Stimulated activated CD8-positive, alpha-beta memory T cell treated with anti-CD3 and anti-CD28 coated beads, Interleukin-7, amount 100 ng/mL, for 24 hours (primary cell): ENCODE measurements around the gene SLC4A1.

Experiments used
- DNase-seq: peaks from one replicate; pipeline ENCODE4 v3.0.0-alpha.2; 2020; ENCODE audit warnings: low read depth

The SLC4A1 gene

GRCh38 chr17:44283344-44284023 lies 15.5 kb upstream of the SLC4A1 start:
- DNase-seq, result no peak

- no peak for DNase-seq
Observed at GRCh38 chr17:44282264-44282663, 14.3 kb upstream of the SLC4A1 start.

- DNase-seq, result no peak
Observed at GRCh38 chr17:44281570-44281969, 13.6 kb upstream of the SLC4A1 start.

GRCh38 chr17:44280392-44280937 lies 12.5 kb upstream of the SLC4A1 start:
- no peak for DNase-seq

DNA sequence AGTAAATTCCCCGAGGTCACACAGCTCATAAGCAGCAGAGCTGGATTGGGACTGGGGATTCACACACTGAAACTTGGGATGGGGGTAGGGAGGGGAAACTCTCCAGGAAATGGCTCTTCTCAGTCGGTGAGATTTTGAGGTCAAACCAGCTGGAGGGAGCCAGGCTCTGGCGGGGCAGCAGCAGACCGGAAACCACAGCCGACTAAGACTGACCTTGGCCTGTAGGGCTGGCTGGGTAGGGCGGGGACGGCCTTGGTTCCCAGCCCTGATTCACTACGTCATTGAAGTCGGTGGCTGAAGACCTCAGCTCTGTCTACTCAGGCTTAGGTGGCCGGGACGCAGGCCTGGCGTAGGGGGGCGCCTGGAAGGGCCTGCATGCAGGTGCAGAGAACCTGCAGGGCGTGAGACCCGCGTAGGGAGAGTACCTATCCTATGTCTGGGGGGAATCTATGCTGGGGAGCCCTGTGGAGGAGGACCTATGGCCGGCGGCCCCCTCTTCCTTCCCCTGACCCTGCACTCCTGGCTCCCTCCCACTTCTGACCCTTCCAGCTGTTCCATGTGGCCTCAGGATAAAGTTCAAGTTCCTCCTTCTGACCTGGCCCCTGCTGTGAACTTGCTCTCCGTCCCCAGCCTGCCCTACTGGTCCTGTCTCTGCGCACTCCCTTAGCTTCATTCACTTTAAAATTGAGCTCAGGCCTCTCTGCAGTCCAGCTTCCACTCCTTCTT lies 11.9 kb upstream of the SLC4A1 start:
- DNase-seq, result no peak

GRCh38 chr17:44279346-44279665 lies 11.4 kb upstream of the SLC4A1 start:
- DNase-seq, result no peak

GRCh38 chr17:44277976-44278375 lies 10.0 kb upstream of the SLC4A1 start:
- no peak for DNase-seq

- no peak for DNase-seq
Observed at GRCh38 chr17:44273607-44274006, 5.7 kb upstream of the SLC4A1 start.

GRCh38 chr17:44272954-44273353 lies 5.0 kb upstream of the SLC4A1 start:
- DNase-seq, result no peak

DNA sequence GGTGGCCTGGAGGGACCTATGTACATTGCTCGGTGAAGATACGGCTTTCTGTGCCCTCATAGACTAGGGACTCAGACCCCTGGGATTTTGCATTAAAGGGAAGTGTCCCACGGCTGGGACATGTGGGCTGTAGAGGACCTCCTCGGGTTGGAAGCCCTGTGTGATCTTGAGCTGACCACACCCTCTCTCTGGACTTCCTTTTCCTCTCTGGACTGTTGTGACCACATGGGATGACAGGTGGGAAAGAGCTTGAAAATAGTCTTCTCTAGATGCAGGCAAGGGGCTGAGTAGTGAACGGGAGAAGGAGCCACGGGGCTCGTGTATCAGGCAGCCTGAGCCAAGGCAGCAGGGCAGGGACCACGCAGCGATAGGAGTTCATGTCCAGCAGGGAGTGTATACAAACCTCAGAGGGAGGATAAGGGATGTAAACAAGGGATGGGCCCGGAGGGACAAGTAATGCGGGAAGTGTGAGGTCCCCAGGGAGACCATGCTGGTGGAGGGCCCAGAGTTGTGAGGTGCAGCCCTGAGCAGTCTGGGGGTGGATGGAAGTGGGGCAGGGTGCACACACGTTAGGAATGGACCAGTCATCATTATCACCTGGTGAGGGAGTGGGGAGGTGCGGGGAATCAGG lies 4.5 kb upstream of the SLC4A1 start:
- no peak for DNase-seq

DNA sequence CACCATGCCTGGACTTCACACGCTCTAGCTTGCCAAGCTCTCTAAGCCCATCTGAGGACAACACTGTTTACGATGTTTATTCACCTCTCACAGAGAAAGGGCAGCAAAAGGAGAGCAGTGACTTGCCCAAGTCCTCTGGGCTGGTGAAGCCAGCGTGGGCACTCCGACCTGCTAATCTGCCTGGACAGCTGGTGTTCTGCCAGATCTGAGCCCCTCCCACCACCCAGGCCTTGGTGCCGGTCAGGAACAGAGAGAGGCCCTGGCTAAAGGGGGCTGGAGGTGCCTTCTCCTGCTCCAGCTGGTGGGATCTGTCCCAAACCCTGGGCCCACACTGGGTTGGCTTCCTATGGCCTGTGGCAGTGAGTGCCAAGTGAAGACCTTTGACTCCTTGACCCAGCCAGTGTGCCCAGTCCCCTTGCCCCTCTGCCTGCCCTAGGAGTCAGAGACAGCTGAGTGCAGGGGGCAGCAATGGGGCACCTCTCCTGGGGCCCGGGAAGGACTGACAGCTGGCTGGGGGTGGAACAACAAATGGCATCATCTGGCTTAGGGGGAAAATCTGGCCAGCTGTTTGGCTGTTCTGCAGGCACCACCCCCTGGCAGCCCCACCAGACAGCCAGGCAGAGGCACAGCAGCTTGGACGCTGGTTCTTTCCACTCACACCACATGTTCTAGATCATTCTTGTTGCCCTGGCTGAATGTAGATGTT lies 1.8 kb upstream of the SLC4A1 start:
- no peak for DNase-seq

DNA sequence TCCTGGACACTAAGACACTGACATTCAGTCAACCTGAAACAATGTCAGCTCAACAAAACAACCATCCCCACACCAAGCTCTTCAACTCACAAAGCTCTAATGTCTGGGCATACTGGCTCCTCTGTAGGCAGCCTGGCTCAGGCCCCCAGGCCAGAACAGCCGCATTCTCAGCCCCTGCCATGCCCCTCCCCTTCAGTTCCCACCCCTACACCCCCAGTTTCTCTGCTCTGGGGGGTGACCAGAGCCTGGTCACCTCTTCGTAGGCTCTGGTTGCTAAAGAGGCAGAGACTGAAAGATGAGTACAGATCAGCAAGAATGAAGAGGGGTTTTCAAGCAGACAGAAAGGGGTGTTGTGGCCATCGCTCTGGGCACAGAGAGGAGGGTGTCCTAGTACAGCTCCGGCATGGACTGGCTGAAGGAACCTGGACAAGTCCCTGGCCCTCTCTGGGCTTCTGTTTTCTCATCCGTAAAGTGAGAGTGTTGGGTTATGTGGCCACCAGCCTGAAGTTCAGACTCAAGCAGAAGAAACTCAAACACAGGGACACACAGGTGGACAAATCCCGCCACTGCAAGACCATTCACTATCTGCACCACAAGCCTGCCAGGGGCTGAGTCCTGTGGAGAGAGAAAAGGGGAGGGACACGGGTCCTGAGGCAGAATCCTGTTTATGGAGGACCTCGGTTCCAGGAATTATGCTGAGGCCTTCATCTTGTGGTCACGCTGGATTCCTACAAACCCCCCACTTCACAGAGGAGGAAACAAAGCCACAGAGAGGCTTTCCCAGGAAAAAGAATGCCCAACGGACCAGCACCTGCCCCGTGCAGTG lies 987 bp upstream of the SLC4A1 start:
- DNase-seq, result no peak

DNA sequence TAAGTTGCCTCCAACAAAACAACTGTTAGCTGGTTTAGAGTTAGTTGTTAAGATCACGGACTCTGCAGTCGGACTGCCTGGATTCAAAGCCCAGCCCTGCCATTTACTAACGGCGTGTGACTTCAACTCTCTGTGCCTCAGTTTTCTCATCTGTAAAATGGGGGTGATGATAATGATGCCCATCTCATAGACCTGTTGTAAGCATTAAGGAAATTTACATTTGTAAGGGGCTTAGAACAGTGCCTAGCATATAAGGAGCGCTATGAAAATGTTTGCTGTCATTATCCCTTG lies 825 bp downstream of the SLC4A1 start:
- DNase-seq, result no peak

DNA sequence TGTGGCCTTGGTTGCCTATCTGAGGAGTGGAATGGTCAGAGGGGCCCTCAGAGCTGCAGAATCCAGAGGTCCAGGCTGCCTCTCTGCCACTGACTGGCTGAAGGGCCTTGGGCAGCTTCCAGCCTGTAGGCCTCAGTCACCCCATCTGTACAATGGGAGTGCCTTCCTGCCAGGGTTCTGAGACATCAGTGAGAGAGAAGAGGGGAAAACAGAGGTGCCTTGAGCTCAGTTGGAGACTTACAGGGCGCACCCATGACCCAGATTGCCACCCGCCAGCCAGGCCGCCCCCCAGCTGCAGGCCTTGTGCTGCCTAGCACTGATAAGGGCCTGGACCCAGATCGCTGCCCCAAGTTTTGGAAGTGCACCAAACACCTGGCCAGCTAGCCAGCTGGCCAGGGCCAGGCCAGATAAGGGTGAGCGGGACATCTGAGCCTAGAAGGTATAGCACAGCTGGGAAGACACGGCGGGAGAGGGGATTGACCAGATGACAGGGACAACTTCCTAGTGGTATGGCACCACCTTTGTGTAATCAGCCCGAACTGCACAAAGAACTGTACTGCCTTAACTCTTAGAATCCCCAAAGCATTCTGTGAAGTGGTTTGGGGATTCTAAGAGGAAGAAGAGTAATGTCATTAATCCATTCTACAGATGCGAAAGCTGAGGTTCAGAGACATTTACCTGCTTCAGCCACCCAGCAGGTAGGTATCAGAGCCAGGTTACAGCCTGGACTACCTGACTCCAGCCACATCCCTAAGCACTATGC lies 1.4 kb downstream of the SLC4A1 start:
- DNase-seq, result no peak

- DNase-seq, result no peak
Observed at GRCh38 chr17:44263345-44263902, 4.5 kb downstream of the SLC4A1 start.

DNA sequence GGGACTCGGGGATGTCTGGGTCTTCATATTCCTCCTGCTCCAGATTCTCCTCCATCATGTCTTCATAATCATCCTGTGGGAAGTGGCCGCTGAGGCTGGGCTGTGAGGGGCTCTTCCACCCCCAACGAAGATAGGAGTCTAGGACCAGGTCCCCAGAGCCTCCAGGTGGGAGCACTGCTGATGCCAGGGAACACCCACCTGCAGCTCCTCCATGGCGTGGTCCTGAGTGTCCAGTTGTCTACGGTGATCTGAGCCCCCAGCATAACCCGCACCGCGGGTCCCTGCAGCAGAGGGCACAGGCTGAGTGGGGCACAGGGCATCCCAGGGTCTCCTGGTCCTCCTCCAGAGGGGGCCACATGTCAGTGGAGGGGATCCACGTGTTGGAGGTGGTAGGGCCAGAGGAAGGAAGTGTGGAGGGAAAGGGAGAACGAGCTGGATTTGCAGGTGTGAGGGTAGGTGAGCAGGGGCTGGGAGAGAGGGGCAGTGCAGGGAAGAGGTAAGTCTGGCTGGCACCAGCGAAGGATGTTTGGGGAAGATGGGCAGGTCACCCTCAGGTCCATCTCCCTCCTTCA lies 5.2 kb downstream of the SLC4A1 start:
- no peak for DNase-seq

GRCh38 chr17:44260296-44260695 lies 7.6 kb downstream of the SLC4A1 start:
- no peak for DNase-seq

DNA sequence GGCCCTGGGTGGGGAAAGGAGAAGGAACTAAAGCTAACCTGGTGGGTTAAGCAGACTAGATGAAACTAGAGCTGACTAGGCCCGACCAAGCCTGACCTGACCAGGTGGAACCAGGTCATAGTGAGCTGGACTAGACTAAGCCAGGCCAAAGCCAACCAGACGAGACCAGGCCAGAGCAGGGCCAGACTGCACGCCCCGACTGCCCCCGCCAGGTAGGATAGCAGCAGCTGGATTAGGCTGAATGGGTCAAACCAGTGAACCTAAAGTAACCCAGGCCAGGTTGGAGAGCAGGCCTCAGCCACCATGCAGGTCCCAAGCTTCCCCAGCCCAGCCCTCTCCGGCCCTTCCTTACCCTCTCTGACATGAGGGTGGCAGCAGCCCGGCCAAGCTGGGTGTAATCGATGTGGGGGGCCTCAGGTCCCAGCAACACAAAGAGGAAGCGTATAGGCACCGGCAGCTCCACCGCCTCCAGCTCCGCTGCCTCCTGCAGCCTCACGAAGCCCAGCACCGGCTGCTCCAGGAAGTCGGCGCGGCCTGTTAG lies 9.1 kb downstream of the SLC4A1 start:
- no peak for DNase-seq

DNA sequence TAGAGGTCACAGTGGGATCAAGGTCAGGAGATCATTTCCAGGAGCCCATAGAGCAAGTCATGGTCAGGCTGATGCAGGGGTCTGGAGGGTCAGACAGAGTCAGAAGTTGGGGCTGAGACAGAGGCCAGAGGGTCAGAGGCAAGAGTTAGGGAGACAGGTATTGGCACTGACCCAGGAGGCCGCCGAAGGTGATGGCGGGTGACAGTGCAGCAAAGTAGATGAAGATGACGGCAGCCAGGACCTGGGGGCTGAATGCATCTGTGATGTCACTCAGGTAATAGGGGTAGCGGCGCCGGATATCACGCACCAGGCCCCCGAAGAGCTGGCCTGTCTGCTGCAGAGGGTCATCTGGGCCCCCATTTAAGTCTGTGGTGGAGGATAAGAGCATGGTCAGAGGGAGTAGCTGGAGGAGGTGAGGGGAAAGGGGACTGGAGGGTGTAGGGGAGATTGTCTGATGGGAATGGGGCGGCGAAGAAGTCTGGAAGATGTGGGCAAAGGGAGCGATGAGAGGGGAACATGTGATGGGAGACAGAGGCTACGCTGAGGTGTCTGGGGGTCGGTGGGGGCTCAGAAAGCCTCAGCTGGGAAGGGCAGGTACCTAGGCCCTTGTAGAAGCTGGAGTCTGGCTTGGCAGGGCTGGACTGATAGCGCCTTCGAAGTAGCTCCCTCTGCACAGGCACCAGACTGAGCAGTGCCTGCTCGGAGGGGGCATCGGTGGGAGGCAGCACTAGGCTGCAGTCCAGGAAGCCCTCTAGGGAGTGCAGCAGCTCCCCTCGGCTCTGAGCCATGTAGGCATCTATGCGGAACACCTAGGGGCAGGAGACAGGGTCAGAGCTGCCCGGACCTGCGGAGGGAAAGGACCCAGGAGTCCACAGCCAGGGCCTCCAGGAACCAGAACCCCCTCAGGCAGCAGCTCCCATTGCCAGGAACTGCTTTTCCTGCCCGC lies 9.8 kb downstream of the SLC4A1 start:
- no peak for DNase-seq
